ENCODE results near the gene SPNS2.

The SPNS2 gene

DNA sequence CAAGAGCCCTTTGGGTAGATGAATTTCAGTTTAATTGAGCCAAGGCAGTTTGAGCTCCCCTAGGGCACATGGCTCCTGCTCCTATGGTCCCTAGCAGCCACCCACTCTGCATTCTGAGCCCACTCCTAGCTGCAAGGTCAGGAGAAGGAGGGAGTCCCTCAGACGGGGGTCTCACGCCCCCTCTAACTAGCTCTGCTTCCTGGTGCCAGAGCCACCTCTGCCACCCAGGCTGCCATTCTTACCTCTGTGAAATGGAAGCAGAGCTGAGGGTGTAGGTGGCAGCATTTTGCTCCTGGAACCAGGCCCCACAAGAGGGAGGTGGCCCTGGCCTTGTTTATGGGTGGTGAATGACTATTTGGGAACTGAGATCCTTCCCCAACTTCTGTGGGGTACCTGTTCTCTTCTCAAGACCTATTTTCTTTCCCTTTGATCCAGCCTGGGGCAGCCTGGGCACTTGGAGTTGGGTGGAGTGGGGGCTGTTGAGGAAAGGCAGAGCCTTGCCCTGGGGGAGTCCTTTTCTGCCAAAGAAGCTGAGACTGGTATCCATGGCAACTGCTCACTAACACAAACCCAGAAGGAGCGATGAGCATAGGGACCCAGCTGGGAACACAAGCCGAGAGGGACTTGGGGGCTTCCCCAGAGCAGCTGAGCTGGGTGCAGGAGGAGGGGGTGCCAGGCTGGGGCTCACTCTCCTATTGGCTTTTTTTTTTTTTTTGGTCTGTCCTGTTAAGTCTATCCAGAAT lies 4.8 kb downstream of the SPNS2 start:
- no peak for DNase-seq (ENCODE audit: low read depth)

DNA sequence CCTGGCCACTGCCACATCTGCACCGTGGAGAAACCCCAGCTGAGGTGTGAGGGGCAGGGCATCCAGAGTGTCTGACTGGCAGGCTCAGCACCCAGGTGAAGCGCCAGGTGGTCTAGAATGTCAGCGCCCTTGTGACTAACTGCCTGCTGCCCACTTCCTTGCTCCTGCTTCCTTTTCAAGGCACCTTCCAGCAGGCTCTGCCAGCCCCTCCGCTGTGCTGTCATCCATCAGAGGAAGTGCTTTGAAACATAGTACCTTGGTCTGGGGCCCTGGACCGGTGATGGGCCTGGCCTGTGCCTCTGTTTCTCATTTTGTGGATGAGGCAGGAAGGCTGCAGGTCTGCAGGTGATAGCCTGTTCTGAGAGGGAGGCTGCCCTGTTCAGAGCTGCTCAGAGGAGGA lies 5.5 kb downstream of the SPNS2 start:
- no peak for DNase-seq (ENCODE audit: low read depth)

DNA sequence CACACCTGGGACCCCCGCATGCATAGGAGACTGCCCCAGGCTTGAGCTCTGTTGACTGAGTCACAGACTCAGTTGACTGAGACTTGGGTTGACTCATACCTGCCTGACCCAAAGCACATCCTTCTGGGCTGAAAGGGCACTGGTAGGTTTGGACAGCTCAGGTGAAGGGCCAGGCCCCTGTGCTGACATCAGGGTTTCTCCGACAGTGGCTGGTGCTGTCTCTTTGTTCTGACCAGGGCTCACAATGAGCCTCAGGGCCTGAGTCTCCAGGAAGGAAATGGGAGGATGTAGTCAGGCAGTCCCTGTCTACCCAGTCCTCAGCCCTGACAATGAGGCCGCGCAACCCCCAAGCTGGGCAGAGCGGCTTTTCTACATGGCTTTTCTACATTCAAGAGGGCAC lies 6.5 kb downstream of the SPNS2 start:
- no peak for DNase-seq (ENCODE audit: low read depth)

GRCh38 chr17:4506175-4506813 lies 7.6 kb downstream of the SPNS2 start:
- no peak for DNase-seq (ENCODE audit: low read depth)

DNA sequence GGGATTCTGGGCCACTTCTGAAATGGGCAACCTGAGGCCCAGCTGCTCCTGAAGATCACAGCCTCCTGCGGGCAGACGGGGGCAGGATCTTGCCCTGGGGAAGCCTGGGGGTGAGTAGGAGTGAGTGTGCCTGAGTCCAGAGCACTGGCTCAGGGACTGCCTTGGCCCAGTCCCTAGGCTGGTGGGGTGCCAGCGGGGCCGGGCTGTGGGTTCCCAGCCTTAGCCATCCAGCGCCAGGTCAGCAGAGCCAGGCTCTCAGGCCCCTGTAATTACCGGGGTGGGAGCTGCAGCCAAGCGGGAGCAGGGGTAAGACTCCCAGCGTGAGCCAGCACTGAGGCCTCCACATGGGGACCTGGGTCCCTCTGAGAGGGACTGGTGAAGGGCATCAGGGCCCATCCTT lies 8.2 kb downstream of the SPNS2 start:
- no peak for DNase-seq (ENCODE audit: low read depth)

DNA sequence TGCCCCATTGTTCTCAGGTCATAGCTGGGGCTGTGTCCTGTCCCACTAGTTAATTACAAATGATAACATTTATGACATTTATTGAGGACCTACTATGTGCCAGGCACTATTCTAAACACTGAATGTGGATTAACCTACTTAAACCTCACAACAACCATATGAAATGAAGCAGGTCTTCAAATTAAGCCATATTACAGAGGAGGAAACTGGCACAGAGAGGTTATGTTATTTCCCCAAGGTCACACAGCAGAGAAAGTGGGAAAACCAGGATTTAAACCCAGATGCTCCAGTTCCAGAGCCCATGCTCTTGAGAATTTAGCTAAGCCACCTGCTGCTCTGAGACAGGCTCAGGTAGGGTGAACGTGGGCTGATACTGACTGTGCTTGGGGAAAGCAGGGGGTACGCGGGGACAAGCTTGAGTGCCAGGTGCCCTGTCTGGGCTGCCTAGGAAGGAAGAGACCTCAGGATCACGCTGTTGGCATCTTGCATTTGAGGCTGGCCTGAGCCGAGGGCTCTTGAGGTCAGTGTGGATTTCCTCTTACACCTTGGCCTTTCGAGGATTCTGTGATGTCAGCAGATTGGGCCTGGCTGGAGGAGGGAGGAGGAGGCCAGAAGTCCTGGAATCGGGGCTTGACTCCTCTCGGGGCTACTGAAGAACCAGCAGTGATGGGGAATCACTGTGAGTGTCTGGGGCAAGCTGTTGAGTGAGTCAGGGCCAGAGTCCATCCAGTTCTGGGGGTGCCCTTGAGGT lies 8.9 kb downstream of the SPNS2 start:
- DNase-seq (ENCODE audit: low read depth): no peak

- DNase-seq (ENCODE audit: low read depth): no peak
These were observed 9.5 kb downstream of the SPNS2 start for GRCh38 chr17:4508207-4508606.

DNA sequence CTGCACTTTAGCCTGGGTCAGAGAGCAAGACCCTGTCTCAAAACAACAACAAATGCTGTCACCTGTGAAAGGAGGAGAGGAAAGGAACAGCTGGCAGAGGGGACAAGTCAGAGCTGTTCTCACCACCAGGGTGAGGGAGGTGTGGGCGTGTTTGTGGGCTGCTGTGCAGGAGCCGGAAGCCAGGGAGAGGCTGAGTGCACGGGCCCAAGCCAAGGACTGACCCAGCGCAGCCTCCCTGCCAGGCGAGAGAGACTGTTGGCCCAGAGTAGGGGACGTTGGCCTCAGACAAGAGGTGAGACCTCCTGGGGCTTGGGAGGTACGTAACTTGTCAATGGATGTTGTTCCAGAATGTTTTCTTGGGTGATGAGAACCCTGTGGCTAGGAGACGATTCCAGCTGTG lies 10.7 kb downstream of the SPNS2 start:
- no peak for DNase-seq (ENCODE audit: low read depth)

- DNase-seq (ENCODE audit: low read depth): no peak
These were observed 11.4 kb downstream of the SPNS2 start for GRCh38 chr17:4509923-4510617.

DNA sequence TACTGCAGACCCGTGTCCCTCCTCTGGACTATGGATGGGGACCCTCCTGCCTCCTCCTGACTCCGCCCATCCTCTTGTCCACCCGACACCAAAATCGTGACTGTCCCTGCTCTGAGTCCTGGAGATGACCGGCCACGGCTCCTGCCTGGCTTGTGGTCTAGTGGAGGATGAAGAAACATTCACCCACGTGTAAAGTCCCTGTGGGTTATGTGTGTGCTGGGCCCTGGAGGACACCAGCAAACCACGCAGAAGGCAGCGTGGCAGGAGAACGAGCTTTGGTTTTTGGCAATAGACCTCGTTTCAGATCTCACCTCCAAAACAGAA lies 11.9 kb downstream of the SPNS2 start:
- no peak for DNase-seq (ENCODE audit: low read depth)

DNA sequence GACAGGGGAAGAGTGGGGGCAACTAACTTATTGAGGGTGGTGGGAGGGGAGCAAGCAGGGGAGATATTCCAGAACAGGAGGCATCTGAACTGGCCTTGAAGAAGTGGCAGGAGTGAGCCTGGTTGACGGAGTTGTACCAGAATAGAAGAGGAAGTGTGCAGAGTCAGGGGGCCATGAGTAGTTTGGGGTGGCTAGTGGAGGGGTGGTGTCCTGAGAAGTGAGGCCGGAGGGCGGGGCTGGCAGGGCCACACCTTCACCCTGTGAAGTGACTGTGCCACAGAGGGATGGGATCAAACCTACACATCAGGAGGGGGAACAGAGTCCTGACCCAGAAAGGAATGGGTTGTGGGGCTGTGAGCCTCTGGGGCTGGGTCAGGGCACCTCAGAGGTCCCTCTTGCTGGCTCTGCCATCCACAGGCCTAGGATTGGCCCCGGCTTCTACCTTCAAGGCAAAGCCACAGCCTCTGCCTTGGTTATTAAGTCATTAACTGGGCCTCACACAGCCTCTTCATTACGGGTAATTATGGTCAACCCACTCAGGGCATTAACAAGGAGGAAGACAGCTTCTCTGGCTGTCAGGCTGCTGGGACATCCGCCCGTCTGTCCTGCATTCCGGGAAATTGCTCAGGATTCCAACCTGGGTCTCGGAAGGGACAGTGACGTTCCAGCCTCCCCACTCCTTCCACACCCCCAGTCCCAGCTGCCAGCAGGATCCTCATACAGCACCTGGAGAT lies 12.7 kb downstream of the SPNS2 start:
- DNase-seq (ENCODE audit: low read depth): no peak

GRCh38 chr17:4512156-4513112 lies 13.8 kb downstream of the SPNS2 start:
- DNase-seq (ENCODE audit: low read depth): no peak

GRCh38 chr17:4513113-4514032 lies 14.7 kb downstream of the SPNS2 start:
- DNase-seq (ENCODE audit: low read depth): no peak

- DNase-seq (ENCODE audit: low read depth): no peak
These were observed 15.5 kb downstream of the SPNS2 start for GRCh38 chr17:4514206-4514605.

DNA sequence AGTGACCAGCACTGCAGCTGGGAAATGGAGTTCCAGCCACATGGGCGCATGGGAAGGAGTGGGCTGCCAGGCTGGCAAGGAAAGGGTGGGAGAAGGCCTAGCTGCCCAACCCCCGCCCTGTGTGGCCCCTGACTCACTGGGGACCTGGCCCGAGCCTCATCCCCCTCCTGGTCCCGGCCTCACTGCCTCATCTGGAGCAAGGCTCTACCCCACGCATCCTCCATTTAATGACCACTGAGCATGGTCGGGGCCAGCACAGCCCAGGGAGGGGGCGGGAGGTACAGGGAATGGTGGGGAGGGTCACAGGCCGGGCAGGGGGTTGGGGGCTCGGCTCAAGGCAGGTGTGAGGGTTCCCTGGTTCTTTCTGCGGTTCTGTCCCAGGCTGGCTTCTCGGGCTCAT lies 16.1 kb downstream of the SPNS2 start:
- no peak for DNase-seq (ENCODE audit: low read depth)

GRCh38 chr17:4515501-4515900 lies 16.8 kb downstream of the SPNS2 start:
- no peak for DNase-seq (ENCODE audit: low read depth)

GRCh38 chr17:4516735-4517134 lies 18.1 kb downstream of the SPNS2 start:
- no peak for DNase-seq (ENCODE audit: low read depth)

GRCh38 chr17:4518901-4519300 lies 20.2 kb downstream of the SPNS2 start:
- DNase-seq (ENCODE audit: low read depth): no peak

- no peak for DNase-seq (ENCODE audit: low read depth)
These were observed 20.7 kb downstream of the SPNS2 start for GRCh38 chr17:4519361-4519788.

Measured in activated T-helper 9 cell treated with anti-CD3 and anti-CD28 coated beads, Interleukin-2, amount 50 U/mL, for 16 hours (primary cell).